Ramos (cell line): ENCODE measurements around the gene RBKS.
"Not testable (repeated sequence)": the region's sequence is repeated elsewhere in the genome, so short reads cannot be mapped to it uniquely, and the experiment has no call there.

ENCODE experiments used
- in situ Hi-C: fragments of 300-500 bp; cut with MboI; formaldehyde crosslinking; loops from one replicate; pipeline ENCODE4 v1.14.3; 2022; ENCODE audit warnings: low sequenced_read_pairs; ENCODE audit not compliant: unreplicated experiment

The RBKS gene

DNA sequence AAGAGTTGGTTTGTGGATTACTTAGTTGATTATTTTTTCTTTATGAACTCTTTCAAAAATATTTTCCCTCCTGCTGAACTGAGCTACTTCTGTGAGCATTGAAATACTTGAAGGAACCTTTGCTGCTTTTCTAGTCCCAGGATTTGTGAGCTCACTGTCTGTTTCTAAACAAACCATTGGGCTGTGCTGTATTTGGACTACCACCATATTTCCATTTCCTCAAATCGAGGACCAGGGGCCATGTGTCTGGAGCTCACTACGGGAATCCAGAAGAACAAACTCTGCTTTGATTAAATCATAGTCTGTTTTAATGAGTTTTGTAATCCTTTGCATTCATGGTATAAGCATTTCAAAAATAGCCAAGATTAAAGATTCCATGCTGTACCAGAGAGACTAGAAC lies 117.4 kb downstream of the RBKS start:
- in situ Hi-C loops, result loop anchor here (25.0 kb wide), 1 partner anchor 664 kb away; no protein-coding TSS in a partner anchor

DNA sequence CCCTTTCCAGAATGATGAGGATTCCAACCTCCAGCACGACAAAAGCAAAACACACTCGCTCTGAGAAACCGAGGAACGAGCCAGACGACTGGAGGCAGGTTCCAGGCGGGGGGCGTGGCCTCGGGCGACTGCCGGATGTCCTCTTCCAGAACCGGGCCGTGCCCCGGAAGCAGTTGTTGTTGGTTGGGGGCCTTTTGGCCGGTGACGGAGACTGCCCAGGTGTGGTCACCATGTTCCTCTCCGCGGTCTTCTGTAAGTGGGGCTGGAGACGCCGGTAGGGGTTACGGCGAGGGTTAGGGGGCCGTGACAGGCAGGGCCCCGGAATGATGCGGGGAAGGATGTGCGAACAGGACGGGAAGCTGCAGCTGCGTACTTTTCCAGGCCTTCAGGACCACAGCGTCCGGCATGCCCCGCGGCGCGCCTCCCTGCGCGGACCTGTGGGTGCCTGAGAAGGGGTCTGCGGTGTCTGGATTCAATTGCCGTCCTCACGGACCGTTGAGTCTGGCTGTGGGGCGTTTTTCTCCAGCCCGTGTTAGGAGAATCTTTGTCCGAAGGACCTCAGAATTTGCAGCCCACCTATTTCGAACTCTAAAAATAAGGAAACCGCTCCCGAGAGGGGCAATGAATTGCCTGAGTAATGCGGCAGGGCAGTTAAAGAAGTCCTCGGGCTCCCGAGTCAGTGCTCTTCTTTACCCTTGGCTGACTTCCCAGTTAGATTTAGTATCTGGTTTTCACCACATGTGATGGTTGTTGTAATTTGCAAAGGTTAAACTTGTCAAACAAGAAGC lies 118.4 kb downstream of the RBKS start, which contains the start of gene MRPL33:
MRPL33 (plus strand) TSS at position 172 of the 788 bp plus-strand sequence; CDS start at position 231, 59 bp downstream.
- in situ Hi-C loops, result loop anchor here (25.0 kb wide), 1 partner anchor 666 kb away; no protein-coding TSS in a partner anchor

DNA sequence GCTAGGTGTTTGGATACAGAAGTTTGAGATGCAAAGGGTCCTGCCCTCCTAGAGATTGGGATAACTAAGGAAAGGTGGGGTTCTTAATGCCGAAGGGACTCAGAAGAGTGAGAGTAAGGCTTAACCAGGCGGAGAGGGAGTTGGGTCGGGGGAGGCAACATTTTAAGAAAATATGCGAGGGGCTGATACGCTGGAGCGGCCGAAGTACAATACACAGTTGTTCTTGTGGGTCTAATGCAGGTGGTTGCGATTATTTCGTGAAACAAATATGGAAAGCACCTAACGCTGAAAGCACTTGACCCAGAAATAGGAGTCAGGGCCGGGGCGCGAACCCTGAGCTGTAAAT lies 119.0 kb downstream of the RBKS start:
- in situ Hi-C loops, result loop anchor here (25.0 kb wide), 1 partner anchor 666 kb away; no protein-coding TSS in a partner anchor

DNA sequence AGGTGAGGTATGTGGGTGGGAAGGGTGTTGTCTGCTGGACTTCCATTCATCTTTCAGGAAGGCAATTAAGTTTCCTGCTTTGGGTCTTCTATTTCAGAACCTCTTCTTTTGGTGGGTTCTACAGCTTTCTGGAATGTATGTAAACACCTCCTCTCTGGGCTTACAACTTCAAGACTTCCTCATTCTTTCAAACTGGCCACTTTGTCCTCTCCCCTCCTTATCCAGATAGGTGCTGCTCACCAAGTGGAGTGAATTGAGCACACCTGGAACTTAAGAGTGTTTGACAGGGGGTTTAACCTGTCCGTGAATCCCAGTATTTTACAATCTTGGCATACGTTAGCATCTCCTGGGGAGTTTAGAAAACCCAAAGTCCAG lies 123.9 kb downstream of the RBKS start:
- in situ Hi-C loops, result loop anchor here (25.0 kb wide), 1 partner anchor 671 kb away; no protein-coding TSS in a partner anchor

DNA sequence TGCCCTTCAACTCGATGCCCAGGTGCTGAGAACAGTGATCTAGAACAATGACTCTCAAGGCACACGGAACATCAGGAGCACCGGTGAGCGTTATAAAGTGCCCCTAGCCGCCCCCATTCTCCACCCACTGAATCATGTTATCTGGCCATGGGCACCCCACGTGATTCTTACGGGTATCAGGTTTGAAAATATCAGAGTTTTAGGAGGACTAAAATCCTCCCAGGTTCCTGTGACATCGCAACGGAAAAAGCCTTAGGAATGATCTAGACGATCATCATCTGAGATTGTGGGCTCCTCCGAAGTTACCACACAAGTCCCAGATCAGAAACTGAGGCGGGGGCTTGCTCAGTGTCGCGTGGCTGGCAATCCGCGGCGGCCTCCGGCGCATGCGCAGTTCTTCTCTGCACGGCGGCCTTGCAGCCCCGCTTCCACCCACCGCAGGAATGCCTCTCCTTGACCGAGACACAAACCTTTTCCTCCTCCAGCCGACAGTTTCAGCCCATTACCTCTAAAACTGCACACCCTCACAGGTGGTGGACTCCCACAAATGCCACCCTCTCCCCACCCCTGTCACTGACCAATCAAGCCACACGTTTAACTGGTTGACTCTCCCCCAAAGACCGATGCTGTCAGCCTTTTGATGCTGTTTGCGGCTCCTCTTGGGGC lies 124.4 kb downstream of the RBKS start:
- in situ Hi-C loops, result loop anchor here (25.0 kb wide), 1 partner anchor 672 kb away; no protein-coding TSS in a partner anchor

DNA sequence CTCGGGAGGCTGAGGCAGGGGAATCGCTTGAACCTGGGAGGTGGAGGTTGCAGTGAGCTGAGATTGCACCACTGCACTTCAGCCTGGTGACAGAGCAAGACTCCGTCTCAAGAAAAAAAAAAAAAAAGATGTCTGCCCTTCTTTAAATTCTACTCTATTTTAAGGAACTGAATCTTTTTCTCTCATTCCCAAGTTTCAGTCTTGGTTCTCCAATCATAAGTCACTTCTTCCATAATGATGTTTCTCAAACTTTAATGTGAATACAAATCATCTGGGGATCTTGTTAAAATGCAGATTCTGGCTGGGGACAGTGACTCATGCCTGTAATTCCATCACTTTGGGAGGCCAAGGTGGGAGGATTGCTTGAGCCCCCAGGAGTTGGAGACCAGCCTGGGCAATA lies 125.7 kb downstream of the RBKS start:
- in situ Hi-C loops, result loop anchor here (25.0 kb wide), 1 partner anchor 673 kb away; no protein-coding TSS in a partner anchor

DNA sequence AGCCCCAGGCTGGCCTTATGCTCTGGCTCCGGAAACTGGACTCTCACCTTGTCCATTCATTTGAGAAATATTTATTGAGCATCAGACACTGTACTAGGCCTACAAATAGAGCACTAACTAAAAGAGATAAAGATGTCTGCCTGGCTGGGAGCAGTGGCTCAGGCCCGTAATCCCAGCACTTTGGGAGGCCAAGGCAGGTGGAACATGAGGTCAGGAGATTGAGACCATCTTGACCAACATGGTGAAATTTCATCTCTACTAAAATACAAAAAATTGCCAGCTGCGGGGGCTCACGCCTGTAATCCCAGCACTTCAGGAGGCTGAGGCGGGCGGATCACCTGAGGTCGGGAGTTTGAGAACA lies 126.3 kb downstream of the RBKS start:
- in situ Hi-C loops, result loop anchor here (25.0 kb wide), 1 partner anchor 673 kb away; no protein-coding TSS in a partner anchor

DNA sequence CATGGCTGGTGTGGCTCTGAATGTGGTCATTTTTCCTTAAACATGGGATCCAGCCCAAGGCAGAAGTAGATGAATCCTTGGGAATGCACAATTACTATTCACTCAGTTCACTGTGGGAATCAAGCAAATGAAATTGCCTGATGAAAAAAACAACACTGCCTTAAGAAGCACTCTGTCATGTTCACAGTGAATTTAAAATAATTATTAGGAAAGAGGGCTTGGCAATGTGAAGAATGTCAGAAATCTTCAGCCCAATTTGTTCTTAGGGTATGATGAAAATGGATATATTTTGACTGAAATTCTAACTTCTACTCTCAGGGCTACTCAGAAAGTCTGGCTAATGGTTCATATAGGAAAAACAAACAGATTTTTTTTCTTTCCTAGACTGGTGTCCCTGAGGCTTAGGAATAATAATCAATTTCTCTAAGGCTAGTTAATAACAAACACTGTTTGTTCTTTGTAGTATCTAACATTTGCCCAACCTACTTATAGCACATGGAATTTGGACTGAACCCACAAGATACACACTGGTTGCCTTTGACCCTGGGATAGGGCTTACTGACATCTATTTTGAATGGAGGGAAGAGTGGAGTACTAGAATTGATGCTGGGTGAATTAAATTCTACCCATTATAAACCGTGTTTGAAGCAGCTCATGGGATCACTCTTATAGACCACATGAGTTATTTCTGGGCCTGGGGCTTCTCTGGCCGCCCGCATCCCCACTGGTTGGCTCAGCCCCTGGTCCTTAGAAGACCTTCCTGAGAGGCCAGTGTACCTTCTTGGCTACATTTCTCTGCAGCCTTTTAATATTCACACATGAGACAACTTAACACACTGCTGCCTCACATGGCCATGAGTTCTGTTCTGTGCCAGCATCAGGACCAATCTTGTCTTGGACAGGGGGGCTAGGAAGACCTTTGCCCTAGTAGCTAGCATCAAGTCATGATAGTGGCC lies 127.0 kb downstream of the RBKS start:
- in situ Hi-C loops, result loop anchor here (25.0 kb wide), 1 partner anchor 674 kb away; no protein-coding TSS in a partner anchor

DNA sequence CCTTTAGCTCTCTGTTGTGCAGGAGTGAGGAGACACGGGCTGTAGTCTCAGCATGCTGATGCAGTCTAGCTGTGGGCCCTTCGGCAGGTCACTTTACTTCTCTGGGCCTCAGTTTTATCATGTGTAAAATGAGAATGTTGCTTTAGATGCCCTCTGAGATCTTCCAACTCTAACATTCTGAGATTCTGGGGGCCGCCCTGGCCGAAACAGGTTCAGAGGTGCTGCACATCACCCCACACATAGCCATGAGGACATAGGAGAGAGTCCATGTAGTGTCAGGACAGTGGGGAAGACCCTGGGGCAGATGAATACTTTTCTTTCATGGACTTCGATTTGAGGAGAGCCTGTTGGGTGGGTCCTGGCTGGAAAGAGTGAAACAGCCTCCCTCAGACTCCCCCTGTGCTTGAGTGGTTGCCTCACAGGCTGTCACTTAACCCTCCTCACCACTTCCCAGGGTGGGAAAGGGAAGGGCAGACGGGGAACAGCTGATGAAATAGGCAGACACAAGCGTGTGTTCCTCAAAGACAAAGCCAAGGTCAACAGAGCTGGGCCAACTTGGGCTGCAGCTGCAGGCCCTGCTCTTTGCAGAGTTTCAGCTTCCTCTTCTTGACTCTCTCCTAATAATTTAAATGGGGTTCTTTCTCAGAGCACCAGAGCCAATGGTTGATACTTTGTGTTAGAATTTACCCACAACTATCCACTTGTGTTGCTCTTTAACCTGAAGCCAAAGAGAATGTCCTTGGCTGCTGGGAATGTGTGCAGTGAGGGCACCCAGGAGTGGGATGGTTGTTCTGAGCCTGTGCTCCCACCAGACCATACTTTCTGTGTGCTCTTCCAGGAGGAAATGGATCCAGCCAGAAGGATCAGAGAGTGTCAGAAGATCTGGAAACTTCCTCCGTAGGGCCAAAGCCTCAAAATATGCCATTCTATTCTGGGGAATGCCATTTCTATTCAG lies 133.4 kb downstream of the RBKS start:
- in situ Hi-C loops, result loop anchor here (25.0 kb wide), 1 partner anchor 680 kb away; no protein-coding TSS in a partner anchor

DNA sequence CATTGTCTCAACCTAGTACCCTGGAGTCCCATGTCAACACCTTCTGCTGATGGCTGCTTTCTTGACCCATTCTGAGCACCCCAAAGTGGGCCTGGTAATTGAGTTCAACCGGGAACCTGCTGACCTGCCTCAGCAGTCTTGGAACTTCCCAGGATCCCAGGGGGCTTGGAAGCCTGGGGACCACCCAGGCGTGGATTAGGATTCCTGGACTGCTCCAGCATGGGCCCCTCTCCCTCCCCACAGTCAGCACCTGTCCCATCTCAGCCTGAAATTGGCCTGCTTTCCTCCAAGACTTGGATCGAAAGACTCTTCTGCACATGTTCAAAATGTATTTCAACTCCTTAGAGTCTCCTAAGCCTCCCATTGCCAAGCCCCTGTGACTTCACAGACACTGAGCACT lies 134.1 kb downstream of the RBKS start:
- in situ Hi-C loops, result loop anchor here (25.0 kb wide), 1 partner anchor 681 kb away; no protein-coding TSS in a partner anchor

DNA sequence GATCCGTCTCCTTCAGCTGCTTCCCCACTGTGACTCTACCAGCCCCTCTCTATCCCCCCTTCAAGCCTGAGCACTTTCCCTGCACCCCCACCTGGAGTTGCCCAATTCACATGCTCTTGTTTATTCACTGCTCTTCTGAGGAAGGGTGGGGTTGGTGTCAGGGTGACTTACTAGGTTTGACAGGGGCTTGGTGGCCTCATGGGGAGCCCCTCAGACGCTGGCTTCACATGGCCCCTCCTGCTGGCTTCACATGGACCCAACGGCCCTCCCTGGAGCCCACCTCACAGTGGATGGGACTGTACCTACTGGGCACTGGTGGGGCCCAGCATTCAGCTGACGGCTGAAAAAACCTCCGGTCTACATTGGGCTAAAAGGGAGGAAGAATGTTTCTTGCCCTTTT lies 135.4 kb downstream of the RBKS start:
- in situ Hi-C loops, result loop anchor here (25.0 kb wide), 1 partner anchor 682 kb away; no protein-coding TSS in a partner anchor

DNA sequence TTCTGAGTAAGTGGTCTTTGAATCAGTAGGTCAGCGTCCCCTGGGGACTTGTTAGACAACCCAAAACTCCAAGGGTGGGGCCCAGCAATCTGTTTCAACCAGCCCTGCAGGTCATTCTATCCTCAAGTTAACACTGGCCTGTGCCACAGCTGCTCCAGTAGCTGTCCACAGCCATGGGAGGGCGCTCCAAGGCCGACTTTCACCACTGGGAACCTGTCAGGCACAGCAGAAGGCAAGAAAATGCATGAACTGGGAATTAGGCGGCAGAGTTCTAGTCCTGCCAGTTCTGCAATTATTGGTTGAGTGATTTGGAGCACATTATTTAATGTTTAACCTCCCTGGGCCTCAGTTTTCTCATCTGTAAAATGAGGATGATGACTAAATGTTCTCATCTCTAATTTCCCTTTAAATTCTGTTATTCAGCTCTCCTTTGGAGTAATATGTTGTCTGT lies 136.0 kb downstream of the RBKS start:
- in situ Hi-C loops, result loop anchor here (25.0 kb wide), 1 partner anchor 683 kb away; no protein-coding TSS in a partner anchor

DNA sequence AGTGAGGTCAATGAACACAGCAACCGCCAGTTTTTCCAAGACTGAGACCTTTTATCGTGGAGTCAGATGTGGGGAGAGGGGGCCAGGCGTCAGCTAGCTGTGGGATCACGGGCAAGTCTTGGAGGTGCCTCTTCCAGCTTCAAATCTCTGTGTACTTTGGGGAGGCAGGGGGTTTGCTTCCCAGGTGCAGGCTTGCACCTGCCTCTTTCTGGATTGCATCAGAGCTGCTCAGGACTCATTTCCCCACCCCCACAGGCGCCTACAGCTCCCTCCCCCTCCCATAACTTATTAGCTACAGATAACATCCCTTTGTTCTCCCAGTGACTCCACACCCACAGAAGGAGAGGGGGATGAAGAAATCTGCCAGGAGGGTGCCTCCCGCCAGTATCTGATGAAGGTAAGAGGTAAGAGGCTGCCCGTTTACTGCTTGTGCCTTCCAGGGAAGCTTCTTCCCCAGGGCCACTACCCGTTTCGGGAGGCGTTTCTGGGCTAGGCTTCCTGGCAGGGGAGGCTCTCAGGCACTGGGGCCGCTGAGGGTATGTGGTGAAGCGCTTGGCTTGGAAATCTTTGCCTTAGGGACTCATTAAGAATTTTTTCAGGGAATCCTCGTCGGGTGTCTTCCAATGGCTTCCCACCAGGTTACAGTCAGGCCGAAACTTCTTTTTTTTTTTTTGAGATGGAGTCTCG lies 137.5 kb downstream of the RBKS start:
- in situ Hi-C loops, result loop anchor here (25.0 kb wide), 1 partner anchor 685 kb away; no protein-coding TSS in a partner anchor

DNA sequence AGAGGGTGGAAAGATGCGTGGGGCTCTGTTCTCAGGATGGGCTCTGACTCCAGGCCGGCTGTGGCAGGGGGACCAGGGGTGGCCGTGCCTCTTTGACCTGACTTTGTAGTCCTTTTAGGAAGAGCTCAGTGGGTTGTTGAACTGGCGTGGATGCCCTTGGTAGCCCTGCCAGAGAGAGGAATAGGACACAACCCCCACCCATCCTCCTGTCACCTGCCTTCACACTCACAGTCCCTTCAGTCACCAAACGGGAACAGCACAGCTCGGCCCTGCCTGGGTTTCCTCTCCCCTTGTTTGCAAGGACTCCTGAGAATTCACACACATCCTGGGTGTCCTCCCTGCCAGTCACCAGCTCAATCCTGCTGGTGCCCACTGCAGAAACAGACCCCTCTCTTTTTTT lies 138.8 kb downstream of the RBKS start:
- in situ Hi-C loops, result loop anchor here (25.0 kb wide), 1 partner anchor 686 kb away; no protein-coding TSS in a partner anchor

DNA sequence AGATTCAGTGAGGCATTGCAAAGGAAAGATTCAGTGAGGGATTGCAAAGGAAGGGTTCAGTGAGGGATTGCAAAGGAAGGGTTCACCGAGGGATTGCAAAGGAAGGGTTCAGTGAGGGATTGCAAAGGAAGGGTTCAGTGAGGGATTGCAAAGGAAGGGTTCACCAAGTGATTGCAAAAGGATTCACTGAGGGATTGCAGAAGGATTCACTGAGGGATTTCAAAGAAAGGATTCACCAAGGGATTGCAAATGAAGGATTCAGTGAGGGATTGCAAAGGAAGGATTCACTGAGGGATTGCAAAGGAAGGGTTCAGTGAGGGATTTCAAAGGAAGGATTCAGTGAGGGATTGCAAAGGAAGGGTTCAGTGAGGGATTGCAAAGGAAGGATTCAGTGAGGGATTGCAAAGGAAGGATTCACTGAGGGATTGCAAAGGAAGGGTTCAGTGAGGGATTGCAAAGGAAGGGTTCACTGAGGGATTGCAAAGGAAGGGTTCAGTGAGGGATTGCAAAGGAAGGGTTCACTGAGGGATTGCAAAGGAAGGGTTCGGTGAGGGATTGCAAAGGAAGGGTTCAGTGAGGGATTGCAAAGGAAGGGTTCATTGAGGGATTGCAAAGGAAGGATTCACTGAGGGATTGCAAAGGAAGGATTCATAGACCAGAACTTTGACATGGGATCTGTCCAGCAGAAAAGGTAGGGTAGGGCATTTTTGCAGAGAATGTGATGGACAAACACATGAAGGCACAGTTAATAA lies 141.2 kb downstream of the RBKS start:
- in situ Hi-C loops, result not testable (repeated sequence)

DNA sequence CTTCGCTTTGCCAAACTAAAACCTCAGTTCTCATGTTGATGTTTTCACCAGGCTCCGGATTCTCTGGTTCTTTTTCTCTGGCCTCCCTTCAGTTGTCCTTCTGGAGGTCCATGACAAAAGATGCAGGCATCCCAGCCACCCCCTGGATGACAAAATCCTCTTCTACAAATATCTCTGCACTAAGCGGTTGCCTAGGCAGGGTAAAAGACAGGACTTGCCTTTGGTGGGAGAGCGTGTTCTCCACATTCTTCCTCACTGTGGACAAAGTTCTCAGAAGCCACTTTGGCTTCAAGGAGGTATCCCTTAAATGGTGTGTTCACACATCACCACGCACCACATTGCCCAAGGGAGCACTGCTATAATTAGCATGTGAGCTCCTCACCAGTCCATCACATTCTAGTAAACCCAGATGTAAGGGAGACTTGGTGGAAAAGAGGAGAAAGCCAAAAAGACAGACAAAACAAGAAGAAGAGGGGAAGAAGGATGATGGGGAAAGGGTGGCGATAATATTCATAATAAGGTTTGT lies 142.3 kb downstream of the RBKS start:
- in situ Hi-C loops, result no loop called here

DNA sequence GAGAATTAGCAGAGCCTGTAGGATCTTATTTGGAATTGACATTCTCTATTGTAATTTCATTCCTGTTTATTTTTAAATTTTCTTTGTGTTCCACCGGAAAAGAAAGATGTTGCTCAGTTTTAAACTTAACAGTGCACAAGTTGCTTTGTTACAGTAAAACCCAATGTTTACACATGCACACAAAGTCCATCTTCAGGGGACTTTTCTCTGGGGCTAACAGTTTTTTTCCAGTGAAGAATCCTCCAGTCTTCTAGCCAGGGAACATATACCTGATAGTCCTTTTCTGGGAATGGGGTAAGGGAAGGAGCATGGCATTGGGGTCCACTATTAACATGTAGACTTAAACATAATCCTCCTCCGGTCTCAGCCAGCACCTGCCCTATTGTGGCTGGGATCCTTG lies 143.9 kb downstream of the RBKS start:
- in situ Hi-C loops, result no loop called here
